Parathyroid adenoma (tissue), 2 donors: Measurements from ENCODE around the gene ZBTB7A.

Experiments used
- H2AFZ ChIP-seq: fragments of 300-600 bp; sonication (generic); one replicate; pipeline ENCODE4 v1.7.0; 2017; ENCODE audit warnings: antibody characterized with exemption, mild to moderate bottlenecking
- H3K27ac ChIP-seq: fragments of 300-600 bp; sonication (generic); one replicate; pipeline ENCODE4 v1.7.0; 2017
- H3K27me3 ChIP-seq: fragments of 300-600 bp; sonication (generic); one replicate; pipeline ENCODE4 v1.7.0; 2017; ENCODE audit warnings: low read length; ENCODE audit not compliant: control insufficient read depth, insufficient read depth
- H3K36me3 ChIP-seq: fragments of 300-600 bp; sonication (generic); one replicate; pipeline ENCODE4 v1.7.0; 2017; ENCODE audit warnings: low read length; ENCODE audit not compliant: control insufficient read depth, insufficient read depth
- H3K4me1 ChIP-seq: fragments of 300-600 bp; sonication (generic); one replicate; pipeline ENCODE4 v1.7.0; 2017; ENCODE audit warnings: control low read depth
- H3K4me2 ChIP-seq: fragments of 300-600 bp; sonication (generic); one replicate; pipeline ENCODE4 v1.7.0; 2017; ENCODE audit warnings: low read length
- H3K4me3 ChIP-seq: fragments of 300-600 bp; sonication (generic); one replicate; pipeline ENCODE4 v1.7.0; 2017; ENCODE audit warnings: low read depth, low read length
- H3K79me2 ChIP-seq: fragments of 300-600 bp; sonication (generic); one replicate; pipeline ENCODE4 v1.7.0; 2017; ENCODE audit warnings: control low read depth
- H3K9ac ChIP-seq: fragments of 300-600 bp; sonication (generic); one replicate; pipeline ENCODE4 v1.7.0; 2017; ENCODE audit warnings: mild to moderate bottlenecking
- H3K9me3 ChIP-seq: fragments of 300-600 bp; sonication (generic); one replicate; pipeline ENCODE4 v1.7.0; 2017; ENCODE audit warnings: low read length; ENCODE audit not compliant: control insufficient read depth
- CTCF ChIP-seq: fragments of 300-600 bp; sonication (generic); IDR thresholded peaks from one replicate; pipeline ENCODE4 v1.7.0; 2017; ENCODE audit warnings: antibody characterized with exemption, mild to moderate bottlenecking
- donor health status: primary hyperparathyroidism.

ZBTB7A gene

GRCh38 chr19:4066682-4067395 is at the start of gene ZBTB7A:
Gene ZBTB7A (minus strand): TSS chr19:4066899. CDS start chr19:4055232, 11,667 bp downstream.
- Histone ChIP-seq H3K27me3 (no peaks in the 10 kb centered on the region), H3K36me3 (no peaks in the 10 kb centered on the region), H2AFZ (peak within 1 kb of the TSS; percentile 97), H3K27ac (peak within 1 kb of the TSS; percentile 80), H3K4me2 (peak within 1 kb of the TSS; percentile 80), H3K4me3 (peak within 1 kb of the TSS; percentile 69), H3K9me3 (no peaks in the 10 kb centered on the region), H3K9ac (peak within 1 kb of the TSS; percentile 87), H3K79me2 (peaks cover 32% of the 10 kb centered on the region), H3K4me1 (peaks cover 20% of the 10 kb centered on the region)
- TF ChIP-seq CTCF: no peak

- Histone ChIP-seq H3K4me1 (no peaks in the 10 kb centered on the region), H3K4me2 (no peak overlapping the region), H3K27me3 (no peaks in the 10 kb centered on the region), H3K36me3 (no peaks in the 10 kb centered on the region), H3K27ac (no peak overlapping the region), H3K79me2 (peaks cover 13% of the 10 kb centered on the region), H2AFZ (no peak overlapping the region), H3K9ac (no peak overlapping the region), H3K9me3 (no peaks in the 10 kb centered on the region), H3K4me3 (no peak overlapping the region)
- TF ChIP-seq CTCF: no peak
Measured at GRCh38 chr19:4115818-4116385, 49.2 kb upstream of the ZBTB7A start.

GRCh38 chr19:4115050-4115817 is 48.5 kb upstream of the ZBTB7A start:
- no peaks in the 10 kb centered on the region for H3K4me1 ChIP-seq
- no peak overlapping the region for H3K4me2 ChIP-seq
- no peaks in the 10 kb centered on the region for H3K27me3 ChIP-seq
- H2AFZ ChIP-seq: no peak overlapping the region
- H3K27ac ChIP-seq: no peak overlapping the region
- no peak overlapping the region for H3K4me3 ChIP-seq
- no peaks in the 10 kb centered on the region for H3K36me3 ChIP-seq
- H3K9ac ChIP-seq: no peak overlapping the region
- no peak for TF ChIP-seq CTCF
- H3K9me3 ChIP-seq: no peaks in the 10 kb centered on the region
- H3K79me2 ChIP-seq: peaks cover 13% of the 10 kb centered on the region

GRCh38 chr19:4114181-4114580 is 47.5 kb upstream of the ZBTB7A start:
- Histone ChIP-seq H3K4me3 (no peak overlapping the region), H3K4me1 (no peaks in the 10 kb centered on the region), H3K4me2 (no peak overlapping the region), H2AFZ (no peak overlapping the region), H3K36me3 (no peaks in the 10 kb centered on the region), H3K79me2 (peaks cover 13% of the 10 kb centered on the region), H3K27ac (no peak overlapping the region), H3K9ac (no peak overlapping the region), H3K9me3 (no peaks in the 10 kb centered on the region), H3K27me3 (no peaks in the 10 kb centered on the region)
- no peak for TF ChIP-seq CTCF
